HG03064 (cell line): Measurements from ENCODE around the gene ASAH2B.
"Not testable (repeated sequence)": the region's sequence is repeated elsewhere in the genome, so short reads cannot be mapped to it uniquely, and the experiment has no call there.

Experiments
- ATAC-seq: cut with Tn5 transposase; IDR thresholded peaks from one replicate; pipeline ENCODE4 v1.9.1; 2021; ENCODE audit warnings: low read depth; ENCODE audit not compliant: unreplicated experiment

The ASAH2B gene

DNA sequence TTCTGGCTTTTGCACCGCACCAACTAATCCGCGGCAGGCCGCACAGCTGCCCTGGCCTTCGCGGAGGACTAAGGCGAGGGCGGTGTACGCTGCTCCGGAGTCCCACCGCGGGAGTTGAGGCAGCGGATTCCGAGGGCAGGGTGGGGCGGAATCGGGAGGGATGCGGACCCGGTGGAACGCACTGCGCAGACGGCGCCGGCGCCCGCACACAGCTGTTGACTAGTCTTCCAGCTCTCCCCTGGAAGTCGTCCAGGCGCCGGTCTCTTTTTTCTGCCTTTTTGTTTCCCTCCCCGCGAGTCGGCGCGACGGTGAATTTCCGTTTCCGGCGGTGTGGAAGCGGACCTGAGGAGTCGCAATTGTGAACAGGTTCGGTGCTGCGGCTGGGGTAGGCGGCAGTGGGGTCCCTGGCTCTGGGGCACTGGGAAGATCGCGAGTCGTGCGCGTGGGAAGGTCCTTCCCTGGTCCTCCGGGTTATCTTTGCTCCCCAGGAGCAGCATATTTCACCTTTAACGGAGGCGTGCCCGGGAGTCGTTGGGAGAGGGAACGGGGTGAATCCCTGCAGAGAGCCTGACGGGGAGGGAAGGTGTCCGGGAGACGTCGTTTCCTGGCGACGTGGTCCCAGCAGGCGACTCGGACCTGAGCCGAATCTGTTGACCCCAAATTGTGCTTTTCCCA, at the start of gene ASAH2B:
Gene ASAH2B (plus strand): TSS at position 319 of the 675 bp plus-strand sequence. CDS start 5,195 bp downstream, outside the sequence.
- ATAC-seq: peak; percentile 84

DNA sequence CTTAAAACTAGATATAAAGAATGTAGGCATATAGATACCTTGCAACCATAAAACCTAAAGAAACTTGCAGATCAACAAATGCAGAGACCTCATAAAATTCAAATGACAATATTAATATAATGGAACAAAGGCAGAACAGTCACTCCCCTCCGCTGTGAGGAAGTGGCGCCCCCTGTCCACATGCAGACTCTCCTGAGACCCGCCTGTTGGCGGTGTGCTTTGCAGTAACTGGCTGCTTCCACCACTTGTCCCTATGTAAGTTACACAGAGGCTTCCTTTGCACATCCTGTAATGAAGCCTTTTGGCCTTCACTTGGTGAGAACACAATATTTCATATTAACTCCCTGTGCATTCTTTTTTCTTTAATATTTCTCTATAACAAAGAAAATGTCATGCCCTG, 41.9 kb upstream of the ASAH2B start:
- not testable (repeated sequence) for ATAC-seq

DNA sequence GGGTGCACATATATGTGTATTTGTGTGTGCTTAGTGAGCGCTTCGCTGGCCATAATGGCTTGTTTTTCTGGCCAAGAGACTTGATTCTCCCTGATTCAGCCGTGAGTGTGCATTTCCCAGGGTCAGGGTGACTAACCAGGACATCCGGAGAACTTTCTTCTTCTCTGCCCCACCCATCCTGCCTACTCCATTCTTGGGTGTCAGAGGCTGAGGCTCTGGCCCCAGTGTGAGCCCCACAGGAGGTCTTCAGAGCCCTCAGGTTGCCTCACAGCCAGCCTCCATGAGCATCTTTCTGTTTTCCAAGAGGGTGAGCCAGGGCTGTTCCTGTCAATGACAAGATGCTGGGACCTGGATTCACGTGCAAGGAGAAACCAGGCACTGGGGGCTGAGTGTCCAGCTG, 37.8 kb upstream of the ASAH2B start:
- ATAC-seq: not testable (repeated sequence)

DNA sequence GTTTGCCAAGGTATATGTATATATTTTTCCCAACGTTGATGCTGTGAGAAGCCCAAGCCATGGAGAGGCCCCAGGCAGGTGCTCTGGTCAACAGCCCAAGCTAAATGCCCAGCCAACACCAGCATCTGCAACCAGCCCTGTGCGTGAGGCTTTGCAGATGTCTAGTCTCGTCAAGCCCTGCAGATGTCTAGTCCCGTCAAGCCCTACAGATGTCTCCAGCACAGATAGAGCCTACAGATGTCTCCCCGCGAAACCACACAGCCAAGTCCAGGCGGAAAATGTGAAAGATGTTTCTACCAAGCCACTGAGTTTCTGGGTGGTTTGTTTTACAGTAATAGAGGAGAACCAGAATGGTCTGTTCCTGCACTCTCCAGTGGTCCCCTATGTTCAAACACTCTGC, 36.7 kb upstream of the ASAH2B start:
- not testable (repeated sequence) for ATAC-seq

DNA sequence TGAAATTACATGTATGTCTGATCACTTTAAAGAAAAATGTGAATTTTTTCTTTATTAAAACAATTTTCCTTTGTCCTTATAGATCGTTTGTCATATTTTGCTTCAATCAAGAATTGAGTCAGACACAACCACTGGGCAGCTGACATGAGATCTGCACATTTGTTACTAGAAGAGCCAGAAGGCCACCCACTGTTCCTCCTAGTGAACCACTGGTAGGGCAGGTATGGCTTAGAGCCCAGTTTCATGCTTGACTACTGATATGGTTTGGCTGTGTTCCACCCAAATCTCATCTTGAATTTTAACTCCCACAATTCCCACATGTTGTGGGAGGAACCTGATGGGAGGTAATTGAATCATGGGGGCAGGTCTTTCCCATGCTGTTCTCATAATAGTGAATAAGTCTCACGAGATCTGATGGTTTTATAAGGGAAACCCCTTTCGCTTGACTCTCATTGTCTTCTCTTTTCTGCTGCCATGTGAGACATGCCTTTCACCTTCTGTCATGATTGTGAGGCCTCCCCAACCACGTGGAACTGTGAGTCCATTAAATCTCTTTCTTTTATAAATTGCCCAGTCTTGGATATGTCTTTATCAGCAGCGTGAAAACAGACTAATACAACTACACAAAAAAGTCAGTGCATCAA, 35.2 kb upstream of the ASAH2B start:
- peak; percentile 79 for ATAC-seq

DNA sequence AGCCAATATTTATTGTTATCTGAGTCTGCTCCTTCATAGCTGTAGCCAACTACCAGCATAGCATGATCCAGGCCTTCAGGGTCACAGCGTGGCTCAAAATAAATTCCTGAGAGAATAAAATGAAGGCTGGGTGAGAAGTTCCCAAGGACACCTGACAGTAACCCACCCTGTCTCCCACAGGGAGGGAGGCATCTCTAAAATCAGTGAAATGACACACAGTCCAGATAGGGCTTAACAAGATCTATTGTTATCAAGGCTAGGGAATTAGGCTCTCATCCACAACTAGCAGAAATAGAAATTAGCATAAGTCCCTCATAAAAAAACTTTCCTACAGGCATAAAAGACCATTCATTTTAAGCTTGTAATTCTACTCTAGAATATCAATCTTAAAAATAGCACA, 33.7 kb upstream of the ASAH2B start:
- not testable (repeated sequence) for ATAC-seq

DNA sequence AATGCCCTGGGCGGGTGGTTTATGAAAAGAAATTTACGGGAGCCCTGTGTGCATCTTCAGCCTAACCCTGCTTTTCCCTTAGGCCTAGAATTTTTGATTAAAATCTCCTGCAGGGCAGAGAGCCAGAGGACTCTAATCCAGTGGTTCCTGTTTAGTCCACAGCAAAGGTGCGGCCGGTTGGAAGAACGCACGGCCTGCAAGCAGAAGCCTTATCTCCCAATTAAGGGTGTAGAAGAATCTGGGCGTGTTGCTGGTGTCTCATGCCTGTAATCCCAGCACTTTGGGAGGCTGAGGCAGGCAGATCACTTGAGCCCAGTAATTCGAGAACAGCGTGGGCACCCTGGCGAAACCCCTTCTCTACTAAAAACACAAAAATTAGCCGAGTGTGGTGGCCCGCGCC, 29.5 kb upstream of the ASAH2B start:
- not testable (repeated sequence) for ATAC-seq

DNA sequence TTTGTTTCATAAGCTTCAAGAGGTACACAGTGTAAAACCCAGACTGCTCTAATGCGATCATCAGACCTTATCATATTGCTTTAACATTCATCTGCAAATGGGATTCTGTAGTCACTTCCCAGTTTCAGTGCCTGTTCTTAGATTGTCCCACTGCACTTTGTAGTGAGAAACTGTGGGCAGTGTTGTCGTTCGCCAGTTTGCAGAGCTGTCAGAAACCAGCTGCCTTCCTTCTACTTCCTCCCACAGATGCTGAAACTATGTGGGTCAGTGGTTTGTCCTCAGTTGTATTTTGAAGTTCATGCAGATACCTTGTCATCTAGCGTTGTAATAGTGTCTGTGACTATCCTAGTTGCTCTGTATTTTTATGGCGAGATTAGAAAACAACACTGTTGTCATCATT, 15.9 kb upstream of the ASAH2B start:
- ATAC-seq: not testable (repeated sequence)

DNA sequence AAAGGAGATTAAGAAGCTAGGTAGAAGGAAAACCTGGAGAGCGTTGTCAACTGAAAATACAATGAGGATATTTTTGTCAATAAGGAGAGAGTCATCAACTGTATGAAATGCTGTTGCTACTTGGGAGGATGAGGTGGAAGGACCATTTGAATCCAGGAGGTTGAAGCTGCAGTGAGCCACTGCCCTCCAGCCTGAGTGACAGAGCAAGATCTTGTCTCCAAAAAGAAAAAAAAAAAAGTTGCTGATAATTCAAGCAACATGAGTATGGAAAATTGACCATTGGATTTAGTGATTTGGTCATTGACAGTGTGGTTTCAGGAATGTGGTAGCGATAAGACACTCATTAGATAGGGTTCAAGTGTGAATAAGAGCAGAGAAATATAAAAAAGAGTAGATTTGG, 11.6 kb upstream of the ASAH2B start:
- not testable (repeated sequence) for ATAC-seq

DNA sequence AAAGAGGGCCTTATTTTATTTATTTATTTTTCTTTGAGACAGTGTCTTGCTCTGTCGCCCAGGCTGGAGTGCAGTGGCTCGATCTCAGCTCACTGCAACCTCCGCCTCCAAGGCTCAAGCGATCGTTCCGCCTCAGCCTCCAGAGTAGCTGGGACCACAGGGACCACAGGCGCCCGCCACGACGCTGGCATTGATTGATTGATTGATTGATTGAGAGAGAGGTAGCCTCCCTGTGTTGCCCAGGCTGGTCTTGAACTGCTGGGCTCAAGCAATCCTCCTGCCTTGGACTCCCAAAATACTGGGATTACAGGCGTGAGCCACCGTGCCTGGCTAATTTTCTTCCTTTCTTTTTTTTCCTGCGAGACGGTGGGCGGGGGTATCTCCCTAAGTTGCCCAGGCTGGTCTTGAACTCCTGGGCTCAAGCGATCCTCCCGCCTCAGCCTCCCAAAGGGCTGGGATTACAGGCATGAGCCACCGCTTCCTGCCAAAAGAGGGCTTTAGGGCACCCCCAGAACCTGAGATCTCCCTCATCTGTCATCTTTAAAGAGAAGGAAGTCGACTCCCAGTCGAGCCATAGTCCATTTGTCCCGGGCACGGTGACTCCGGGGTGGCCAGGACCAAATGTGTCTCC, 634 bp upstream of the ASAH2B start:
- peak; percentile 10 for ATAC-seq

DNA sequence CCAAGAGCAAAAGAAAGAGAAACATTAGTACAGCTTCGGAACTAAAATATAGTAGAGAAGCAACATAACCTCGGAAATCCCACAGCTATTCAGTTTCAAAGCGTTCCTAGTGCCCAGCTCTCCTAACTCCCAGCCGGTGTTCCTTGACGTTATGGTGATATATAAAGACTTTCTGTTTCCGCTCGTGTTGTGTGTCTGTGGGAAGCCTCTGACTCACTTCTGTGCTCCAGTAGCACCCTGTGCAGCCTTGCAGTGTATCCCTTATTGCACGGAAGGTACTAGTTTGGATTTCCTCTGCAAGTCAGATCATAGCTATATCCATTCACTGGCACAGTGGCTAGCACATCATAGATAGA, 535 bp downstream of the ASAH2B start:
- peak; percentile 28 for ATAC-seq

DNA sequence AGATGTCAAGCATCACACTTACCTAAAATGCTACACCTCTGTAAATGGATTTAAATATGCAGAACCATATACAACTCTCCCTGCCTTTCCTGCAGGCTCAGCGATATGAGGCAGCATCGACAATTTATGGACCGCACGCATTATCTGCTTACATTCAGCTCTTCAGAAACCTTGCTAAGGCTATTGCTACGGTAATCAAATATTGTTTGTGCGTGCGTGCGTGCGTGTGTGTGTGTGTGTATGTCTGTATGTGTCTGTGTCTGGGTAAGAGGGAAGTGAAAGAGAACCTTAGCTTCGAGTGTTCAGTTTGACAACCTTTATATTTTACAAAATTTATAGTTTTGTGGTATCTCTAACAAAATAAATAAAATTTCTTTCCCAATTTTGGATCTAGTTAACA, 3.1 kb downstream of the ASAH2B start:
- ATAC-seq: not testable (repeated sequence)

DNA sequence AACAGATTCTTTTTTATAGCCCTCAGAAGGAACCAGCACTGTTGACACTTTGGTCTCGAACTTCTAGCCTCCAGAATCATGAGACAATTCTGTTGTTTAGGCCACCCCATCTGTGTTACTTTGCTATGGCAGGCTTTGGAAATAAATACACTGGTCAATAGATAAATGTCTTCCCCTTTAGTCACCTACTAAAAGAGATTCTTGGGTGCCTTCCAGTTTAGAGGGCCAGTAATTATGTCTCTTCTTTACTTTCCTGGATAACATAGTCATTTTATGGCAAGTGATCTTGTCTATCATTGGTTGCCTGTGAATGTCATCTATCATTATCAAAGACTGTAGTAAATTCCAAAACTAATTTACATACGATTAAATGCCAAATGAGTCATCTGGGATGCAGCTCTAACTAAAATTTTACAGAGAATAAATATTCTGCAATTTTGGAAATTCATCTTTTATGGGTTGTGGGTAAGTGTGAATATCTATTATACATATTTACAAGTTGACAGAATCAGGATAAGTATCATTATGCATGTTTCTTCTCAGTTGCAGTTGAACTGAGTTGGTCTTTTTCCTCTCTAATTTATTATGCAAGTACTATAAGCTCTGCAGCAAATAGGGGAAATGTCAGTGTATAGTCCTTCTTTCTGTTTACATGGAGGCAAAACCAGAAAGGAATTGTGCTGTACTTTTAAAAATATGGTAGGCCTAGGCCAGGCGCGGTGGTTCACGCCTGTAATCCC, 27.2 kb downstream of the ASAH2B start:
- ATAC-seq: not testable (repeated sequence)

DNA sequence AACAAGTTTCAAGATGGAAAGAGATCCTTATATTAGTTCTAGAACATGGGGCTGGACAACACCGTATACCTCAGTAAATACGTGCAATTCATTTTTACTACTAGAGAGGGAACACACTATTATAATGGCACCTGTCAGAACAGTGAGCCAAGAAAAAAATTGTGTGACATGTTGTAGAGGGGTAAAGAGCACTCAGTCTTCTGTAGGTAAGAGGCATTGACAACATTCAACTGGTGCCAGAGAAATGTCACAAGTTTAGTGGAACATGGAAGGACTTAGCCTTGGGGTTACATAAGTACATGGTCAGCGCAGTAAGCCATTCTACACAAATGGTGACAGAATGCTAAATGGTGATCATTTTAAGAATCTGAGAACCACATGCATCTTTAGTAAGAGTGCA, 32.3 kb downstream of the ASAH2B start:
- not testable (repeated sequence) for ATAC-seq

DNA sequence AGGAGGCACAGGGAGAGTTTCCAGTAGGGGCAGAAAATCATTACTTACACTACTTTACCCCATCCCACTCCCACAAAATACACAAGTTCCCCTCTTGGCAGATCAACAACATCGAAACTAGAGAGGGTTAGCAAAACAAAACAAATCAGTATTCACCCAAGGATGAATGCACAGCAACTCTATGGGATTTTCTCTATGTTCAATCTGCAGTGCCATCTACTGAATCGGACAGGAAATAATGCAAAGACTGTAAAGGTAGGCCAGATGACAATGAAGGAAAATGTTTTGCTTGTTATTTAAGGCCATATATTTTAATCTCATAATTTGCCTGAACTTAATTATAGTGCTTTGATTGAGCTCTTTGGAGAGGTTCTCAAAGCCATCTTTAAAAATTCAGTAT, 35.1 kb downstream of the ASAH2B start:
- not testable (repeated sequence) for ATAC-seq

DNA sequence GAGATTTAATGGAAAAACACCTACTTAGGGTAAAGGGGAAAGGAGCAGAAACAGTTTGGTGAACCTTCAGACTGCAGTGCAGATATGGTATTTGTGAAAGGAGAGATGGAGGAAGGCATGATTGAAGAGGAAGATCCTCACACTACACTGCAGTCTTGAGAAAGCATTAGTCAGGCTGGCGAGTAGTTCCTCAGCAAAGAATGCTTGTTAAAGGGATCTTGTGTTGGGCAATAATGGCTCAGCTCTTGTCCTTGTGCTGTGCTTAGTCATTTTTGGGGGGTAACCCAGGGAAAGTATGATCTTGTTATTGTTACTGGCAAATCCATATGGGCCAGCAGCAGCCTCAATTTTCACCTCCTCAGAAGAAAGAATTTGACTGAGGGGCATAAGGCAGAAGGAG, 40.3 kb downstream of the ASAH2B start:
- ATAC-seq: not testable (repeated sequence)

DNA sequence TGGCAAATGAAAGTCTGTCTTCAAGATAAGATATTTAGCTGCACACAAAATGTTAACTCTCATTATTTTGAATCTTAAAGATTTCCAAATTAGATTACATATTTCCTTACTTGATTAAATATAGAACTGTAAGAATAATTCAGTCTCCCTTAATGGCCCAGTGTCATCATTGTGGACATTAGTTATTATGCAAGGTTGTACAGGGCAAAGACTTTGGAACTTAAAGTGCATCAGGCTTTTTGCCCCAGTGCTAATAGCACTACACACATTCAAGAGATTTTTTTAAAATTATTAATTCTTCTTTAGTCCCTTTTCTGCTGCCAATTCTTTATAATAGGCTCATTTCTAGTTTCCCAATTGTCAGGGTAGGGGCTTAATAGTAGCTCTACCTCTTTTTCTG, 42.3 kb downstream of the ASAH2B start:
- not testable (repeated sequence) for ATAC-seq

DNA sequence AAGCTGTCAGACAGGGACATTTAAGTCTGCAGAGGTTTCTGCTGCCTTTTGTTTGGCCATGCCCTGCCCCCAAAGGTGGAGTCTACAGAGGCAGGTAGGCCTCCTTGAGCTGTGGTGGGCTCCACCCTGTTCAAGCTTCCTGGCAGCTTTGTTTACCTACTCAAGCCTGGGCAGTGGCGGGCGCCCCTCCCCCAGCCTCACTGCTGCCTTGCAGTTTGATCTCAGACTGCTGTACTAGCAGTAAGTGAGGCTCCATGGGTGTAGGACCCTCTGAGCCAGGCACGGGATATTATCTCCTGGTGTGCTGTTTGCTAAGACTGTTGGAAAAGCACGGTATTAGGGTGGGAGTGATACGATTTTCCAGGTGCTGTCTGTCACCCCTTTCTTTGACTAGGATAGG, 48.2 kb downstream of the ASAH2B start:
- not testable (repeated sequence) for ATAC-seq

DNA sequence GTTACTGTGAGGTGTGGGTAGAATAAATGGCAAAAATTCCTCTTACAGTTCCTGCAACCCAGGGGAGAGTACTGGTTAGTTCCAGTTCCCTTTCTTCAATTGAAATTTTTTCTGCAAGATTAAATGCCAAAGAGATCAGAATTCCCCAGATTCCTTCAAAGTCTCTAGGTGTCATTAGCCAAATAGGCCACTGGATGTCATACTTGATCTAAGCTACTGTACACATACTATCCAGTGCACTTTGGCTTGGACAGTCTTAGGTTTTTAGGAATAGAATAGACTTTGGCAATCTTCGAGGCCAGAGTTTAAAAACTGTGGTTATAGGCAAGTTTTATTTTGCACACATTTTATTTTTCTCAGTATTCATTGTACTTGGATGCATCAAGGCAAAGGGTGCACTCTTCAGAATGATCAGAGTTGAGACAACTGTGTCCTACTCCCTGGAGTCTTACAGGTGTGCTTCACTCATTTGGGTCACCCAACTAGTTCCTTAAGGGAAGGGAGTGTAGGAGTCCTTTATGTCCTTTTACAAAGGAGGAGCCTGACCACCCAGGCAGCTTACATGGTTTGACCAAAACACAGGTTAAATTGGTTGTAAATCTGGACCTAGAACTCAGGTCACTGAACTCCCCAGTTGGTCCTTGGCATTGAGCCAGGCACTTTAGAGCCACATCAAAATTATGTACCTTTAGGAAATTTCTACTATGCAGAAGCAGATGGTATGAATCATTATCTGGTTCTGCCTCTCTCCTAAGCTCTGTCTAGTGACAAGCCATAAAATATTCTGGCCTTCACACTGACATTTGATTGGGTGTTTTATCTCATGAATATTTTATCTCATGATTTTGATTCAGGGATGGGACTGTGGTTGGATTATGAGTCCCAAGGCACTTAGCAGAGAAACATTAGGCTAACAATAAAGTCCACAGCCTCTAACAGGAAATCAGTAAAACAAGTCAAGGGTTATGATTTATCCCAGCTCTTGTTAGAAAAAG, 49.5 kb downstream of the ASAH2B start:
- ATAC-seq: no peak

DNA sequence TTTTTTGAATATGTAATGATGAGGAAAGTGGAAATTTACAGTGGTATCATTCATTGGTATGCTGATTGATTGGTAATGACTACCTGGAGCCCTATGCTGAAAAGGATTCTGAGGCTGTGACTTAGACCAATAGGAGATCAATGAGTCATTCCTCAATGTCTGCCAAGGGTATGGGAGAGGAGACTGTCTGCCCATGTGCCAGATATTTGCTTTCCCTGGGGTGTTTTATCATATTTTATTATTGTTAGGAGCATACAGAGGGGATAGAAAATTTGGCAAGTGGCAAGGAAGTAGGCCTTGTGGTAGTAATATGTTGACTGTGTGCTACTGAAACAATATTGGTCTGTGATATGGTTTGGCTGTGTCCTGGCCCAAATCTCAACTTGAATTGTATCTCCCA, 54.8 kb downstream of the ASAH2B start:
- no peak for ATAC-seq
